Left renal cortex interstitium (tissue), 4 donors: Measurements from ENCODE around the gene PPP5C. TPM values are rescaled to one million over a fixed set of nuclear protein-coding genes. Genes with fewer than 3 reads are reported as not detected.
"Not testable (repeated sequence)": the region's sequence is repeated elsewhere in the genome, so short reads cannot be mapped to it uniquely, and the experiment has no call there.

ENCODE experiments used
- DNase-seq, 4 donors: peaks; one replicate each; pipeline ENCODE4 v3.0.0-alpha.2; 2013; ENCODE audit warnings: low read depth in 4 of 4, low spot score in 2 of 4, missing footprints in 1 of 4
- polyA plus RNA-seq, 4 donors: library from polyadenylated mRNA; unstranded; fragments of 120-200 nt; gene quantifications; one replicate each; pipeline ENCODE4 v1.2.1, GENCODE V29; 2013; ENCODE audit not compliant: insufficient read length in 4 of 4

The PPP5C gene
- polyA plus RNA-seq, 4 donors: 92.2 to 116 (median 107) TPM

GRCh38 chr19:46404055-46404752 is 57.3 kb downstream of the PPP5C start:
- DNase-seq: peak in 1 of 4 donors; percentile 62

- DNase-seq: no peak
Observed at GRCh38 chr19:46404753-46405468, 58.0 kb downstream of the PPP5C start.

- no peak for DNase-seq
Observed at GRCh38 chr19:46406976-46407375, 60.1 kb downstream of the PPP5C start.

- no peak for DNase-seq
Observed at GRCh38 chr19:46407856-46408663, 61.2 kb downstream of the PPP5C start.

GRCh38 chr19:46408664-46409039 is 61.8 kb downstream of the PPP5C start:
- no peak for DNase-seq

GRCh38 chr19:46409191-46409590 is 62.3 kb downstream of the PPP5C start:
- DNase-seq: no peak

- no peak for DNase-seq
Observed at GRCh38 chr19:46410205-46411087, 63.6 kb downstream of the PPP5C start.

- no peak for DNase-seq
Observed at GRCh38 chr19:46411088-46411924, 64.4 kb downstream of the PPP5C start.

- DNase-seq: no peak
Observed at GRCh38 chr19:46411925-46412649, 65.2 kb downstream of the PPP5C start.

- DNase-seq: no peak
Observed at GRCh38 chr19:46412650-46413261, 65.9 kb downstream of the PPP5C start.

GRCh38 chr19:46413262-46414031 is 66.6 kb downstream of the PPP5C start, which contains the start of gene CCDC8:
TSS of gene CCDC8 (minus strand) at chr19:46413564. CDS start at chr19:46412810, 754 bp downstream.
- peak in 3 of 4 donors; percentile 89 to 95 (median 93) for DNase-seq

GRCh38 chr19:46414899-46415298 is 68.0 kb downstream of the PPP5C start:
- DNase-seq: not testable (repeated sequence)

GRCh38 chr19:46415804-46416709 is 69.2 kb downstream of the PPP5C start:
- peak in 3 of 4 donors; percentile 84 to 92 (median 90) for DNase-seq

GRCh38 chr19:46420056-46420455 is 73.2 kb downstream of the PPP5C start:
- no peak for DNase-seq

GRCh38 chr19:46422344-46422743 is 75.5 kb downstream of the PPP5C start:
- DNase-seq: no peak

- no peak for DNase-seq
Observed at GRCh38 chr19:46423188-46423587, 76.3 kb downstream of the PPP5C start.
